Measurements from ENCODE around the gene KCNJ2.

DNA sequence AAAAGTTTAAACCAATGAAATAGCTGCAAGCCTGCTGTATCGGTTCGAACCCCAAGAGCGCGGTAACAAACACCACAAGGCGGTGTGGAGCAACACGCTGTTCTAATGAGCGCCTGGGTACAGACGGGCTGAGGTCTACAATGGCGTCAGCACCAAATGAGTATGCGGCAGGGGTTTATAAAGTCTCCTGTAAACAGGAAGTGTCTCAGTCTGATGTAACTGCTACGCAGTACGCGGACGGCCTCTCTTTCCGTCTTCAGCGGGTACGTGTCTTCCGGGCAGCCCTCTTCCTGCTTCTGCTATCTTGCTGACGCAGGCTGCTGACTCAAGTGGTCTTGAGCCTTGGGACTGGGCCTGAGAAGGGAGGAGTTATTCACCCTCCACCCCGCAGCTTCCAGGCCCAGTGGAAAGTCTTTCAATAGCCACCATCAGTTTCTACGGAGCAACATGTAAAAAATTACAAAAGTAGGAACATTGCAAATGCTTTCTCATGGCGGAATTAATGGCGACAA lies 40.5 kb upstream of the KCNJ2 start:
- TF ChIP-seq POLR2A (IDR thresholded peaks at IDR 0.05) (no peak), CTCF (IDR thresholded peaks at IDR 0.05) (no peak)

Measured in body of pancreas (tissue), 4 donors.